Activated CD4-positive, CD25-positive, alpha-beta regulatory T cell treated with anti-CD3 and anti-CD28 coated beads, Interleukin-2, amount 50 U/mL, for 72 hours (primary cell): ENCODE measurements around the gene LRRC41.
A peak's percentile ranks its signal among the peaks of the same experiment; 100 is the strongest.
"Not testable (repeated sequence)": the region's sequence is repeated elsewhere in the genome, so short reads cannot be mapped to it uniquely, and the experiment has no call there.

ENCODE experiments used
- DNase-seq: peaks from one replicate; pipeline ENCODE4 v3.0.0; 2021

Gene LRRC41

GRCh38 chr1:46322191-46322590 is 18.8 kb upstream of the LRRC41 start:
- not testable (repeated sequence) for DNase-seq

- DNase-seq, result not testable (repeated sequence)
These were observed 16.8 kb upstream of the LRRC41 start for GRCh38 chr1:46319960-46320914.

DNA sequence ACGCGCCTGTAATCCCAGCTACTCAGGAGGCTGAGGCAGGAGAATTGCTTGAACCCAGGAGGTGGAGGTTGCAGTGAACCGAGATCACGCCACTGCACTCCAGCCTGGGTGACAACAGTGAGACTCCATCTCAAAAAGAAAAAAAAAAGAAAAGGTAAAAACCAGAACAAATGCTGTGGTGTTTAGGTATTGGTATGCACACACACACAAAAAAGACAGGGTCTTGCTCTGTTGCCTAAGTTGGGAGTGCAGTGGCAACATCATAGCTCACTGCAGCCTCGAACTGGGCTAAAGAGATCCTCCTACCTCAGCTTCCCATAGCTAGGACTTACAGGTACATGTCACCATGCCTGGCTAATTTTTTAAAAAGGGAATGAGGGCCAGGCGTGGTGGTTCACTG is 15.9 kb upstream of the LRRC41 start:
- DNase-seq, result not testable (repeated sequence)

DNA sequence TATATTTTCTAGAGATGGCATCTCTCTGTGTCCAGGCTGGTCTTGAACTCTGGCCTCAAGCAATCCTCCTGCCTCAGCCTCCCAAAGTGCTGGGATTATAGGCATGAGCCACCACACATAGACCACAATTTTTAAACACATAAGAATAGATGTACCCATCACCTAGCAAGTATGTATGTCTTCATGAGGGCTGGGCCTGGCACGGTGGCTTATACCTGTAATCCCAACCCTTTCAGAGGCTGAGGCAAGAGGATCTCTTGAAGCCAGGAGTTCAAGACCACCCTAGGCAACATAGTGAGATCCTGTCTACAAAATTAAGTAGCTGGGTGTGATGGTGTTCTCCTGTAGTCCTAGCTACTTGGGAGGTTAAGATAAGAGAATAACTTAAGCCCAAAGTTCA is 13.9 kb upstream of the LRRC41 start:
- DNase-seq, result no peak

DNA sequence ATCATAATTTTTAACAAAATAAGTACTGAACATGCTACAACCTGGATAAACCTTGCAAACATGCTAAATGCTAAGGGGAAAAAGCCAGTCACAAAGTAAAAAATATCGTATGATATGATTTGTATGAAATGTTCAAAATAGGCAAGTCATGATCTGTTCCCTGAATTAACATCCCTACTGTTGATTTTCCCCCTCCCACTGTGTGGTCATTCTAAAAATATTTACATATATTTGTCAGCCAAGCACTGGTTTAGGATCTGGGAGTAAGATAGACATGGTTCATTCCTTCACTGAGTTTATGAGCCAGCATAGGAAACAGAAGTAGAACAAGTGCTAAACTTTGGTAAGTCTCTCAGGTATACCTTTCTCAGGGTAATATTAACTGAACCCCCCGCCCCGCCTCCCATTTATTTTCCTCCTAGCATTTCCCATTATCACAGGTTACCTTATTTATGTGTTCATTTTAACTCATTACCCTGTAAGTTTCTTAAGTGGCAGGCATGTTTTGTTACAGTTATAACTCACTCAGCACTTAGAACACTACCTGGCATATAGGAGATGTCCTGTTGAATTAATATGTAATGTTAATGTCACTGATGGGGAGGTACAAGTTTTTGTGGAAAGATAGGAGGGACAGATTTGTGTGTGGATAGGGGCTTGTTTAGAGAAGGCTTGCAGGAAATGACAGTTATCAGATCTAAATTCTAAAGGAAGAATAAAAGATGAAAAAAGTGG is 12.4 kb upstream of the LRRC41 start:
- no peak for DNase-seq

- no peak for DNase-seq
These were observed 6.9 kb upstream of the LRRC41 start for GRCh38 chr1:46310321-46310720.

- no peak for DNase-seq
These were observed 6.2 kb upstream of the LRRC41 start for GRCh38 chr1:46309401-46310159.

DNA sequence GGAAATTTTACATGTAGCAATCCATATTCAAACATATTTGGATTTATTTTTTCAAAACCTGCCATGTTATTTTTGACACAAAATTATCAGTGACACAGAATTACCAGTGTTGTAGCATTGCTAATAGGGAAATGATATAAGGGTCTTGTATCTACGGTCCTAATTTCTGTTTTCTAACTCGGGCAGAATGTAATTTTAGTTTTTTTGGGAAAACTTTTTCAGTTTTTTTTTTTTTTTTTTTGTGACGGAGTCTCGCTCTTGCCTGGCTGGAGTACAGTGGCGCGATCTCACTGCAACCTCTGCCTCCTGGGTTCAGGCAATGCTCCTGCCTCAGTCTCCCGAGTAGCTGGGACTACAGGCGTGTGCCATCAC is 2.7 kb upstream of the LRRC41 start:
- DNase-seq, result no peak

- DNase-seq, result no peak
These were observed 483 bp upstream of the LRRC41 start for GRCh38 chr1:46303872-46304326.

DNA sequence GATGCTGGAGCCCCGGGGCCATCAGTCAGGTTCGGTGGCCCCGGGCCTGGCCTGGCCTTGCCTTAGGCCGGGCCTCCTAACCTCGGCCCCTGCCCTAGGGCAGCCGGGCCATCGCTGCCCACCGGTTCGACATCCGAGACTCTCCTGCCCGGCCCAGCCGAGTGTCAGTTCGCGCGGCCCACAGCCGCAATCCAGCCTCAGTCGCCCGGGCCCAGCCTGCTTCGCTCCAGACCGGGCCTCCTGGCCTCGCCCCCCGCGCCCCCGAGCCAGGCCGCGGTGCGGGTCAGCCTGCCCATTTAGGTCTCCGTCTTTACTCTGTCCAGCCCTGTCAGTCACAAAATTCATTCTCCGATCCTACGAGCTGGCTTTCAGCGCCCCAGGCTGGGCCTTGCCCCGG is 777 bp downstream of the LRRC41 start:
- DNase-seq, result no peak

DNA sequence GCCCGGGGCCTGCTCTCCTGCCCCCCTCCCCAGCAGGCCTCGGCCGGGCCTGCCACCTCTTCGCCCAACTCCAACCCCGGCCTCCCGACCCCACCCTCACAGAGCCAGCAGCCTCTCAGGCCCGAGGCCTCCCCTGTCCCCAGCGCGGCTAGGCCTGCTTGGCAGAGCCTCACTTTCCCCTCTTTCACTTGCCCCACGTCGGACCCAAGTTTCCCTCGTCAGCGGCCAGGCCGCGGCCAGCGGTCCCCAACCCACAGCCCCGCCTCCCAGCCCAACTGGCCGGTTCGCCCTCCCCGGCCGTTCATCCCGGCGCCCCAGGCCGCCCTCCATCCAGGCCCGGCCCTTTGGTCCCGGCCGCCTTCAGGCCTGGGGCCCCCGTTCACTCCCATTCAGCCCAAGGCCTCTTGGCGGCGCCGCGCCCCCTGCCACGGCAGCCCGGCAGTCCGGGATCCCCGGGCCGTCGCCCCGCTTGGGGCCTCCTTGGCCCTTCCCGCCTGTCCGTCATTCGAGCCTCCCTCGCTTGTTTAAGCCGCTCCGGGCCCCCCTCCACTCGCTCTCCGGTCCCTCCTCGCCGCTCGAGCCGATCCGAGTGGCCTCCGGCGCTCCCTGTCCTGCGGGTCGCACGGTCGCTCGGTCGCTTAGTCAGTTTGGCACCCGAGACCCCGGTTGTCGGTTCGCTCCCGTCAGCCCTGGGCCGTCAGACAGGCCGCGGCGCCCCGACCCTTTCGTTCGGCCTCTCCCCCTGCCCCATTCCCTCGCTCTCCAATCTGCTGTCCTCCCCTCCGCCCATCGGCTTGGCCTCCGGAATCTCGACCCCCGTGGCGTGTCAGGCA is 1.4 kb downstream of the LRRC41 start:
- DNase-seq, result peak; percentile 65

- DNase-seq, result no peak
These were observed 2.0 kb downstream of the LRRC41 start for GRCh38 chr1:46301406-46301807.

DNA sequence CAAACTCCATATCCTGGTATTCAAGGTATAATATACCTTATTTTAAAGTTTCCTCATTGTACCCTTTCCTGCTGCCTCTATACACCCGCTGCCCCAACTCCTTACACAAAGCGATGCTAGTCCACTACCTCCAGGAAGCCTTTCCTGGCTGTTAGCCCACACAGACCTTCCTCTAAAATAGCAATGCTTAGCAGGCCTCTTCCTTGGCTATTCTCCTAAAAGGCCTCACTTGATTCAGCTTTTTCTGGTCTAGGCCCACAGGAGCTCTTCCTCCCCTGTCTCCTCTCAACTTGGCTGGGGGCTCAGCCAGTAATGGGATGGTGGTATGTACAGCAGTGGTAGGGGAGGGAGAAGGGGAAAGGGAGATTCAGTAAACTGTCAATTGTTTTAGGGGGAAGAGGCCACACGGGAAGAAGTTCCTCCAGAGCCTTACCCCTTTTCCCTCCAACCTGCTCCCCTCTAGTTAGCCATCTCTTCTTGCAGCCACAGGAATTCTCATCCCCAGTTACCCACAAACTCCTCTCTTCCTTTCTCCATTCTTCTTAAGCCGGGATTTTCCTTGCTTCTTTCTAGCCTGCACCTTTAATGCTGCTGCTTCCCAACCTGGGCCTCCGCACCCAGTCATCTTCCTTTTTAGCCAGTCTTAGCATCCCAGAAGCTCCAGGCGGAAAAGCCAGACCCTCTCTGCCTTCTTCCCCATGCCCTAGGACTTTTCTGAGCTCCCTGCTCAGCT is 2.6 kb downstream of the LRRC41 start:
- DNase-seq, result no peak

GRCh38 chr1:46298387-46298786 is 5.0 kb downstream of the LRRC41 start:
- DNase-seq, result no peak

- DNase-seq, result no peak
These were observed 8.1 kb downstream of the LRRC41 start for GRCh38 chr1:46295306-46295705.

- DNase-seq, result no peak
These were observed 13.4 kb downstream of the LRRC41 start for GRCh38 chr1:46289976-46290375.

DNA sequence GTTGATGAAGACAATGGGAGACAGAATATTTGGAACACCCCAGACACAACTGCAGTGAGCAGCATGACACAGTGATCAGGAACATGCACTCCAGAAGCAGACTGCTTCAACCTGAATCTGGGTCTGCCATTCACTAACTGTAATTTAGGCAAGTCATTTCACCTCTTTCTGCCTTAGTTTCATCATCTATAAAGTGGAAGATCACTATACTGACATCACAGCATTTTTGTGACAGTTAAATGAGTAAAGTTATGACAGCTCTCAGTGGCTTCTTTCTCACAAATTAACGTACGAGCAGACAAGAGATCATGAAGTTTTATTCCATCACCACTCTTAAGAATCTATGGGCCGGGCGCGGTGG is 14.3 kb downstream of the LRRC41 start:
- DNase-seq, result no peak

DNA sequence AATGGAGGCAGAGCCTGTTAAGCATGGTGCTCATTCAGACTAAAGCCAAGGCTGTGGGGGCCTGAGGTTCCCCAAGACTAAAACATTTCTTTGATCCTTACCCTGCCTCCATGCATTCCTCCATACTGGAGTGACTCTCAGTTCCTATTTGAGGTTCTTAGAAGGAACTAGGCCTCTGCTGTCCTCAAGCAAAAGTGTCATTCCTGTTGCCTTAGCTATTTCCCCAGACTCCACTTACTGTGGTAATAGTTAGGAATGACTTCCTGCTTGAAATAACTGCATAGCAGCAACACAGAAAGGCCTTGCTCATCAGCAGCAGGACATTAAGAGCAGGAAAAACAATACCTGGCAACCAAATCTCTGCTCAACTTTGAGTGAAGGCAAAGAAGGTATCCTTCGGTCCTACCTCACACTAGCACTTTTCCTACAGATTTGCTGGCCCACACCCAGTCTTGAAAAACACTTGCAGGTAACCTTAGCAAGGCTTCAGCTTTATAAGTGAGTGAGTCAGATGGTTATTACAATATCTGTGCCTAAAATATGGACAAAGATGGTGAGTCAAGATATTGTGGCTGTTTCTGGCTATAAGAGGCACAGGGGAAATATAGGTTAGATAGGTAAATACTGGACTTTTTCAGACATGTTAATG is 14.8 kb downstream of the LRRC41 start:
- no peak for DNase-seq

DNA sequence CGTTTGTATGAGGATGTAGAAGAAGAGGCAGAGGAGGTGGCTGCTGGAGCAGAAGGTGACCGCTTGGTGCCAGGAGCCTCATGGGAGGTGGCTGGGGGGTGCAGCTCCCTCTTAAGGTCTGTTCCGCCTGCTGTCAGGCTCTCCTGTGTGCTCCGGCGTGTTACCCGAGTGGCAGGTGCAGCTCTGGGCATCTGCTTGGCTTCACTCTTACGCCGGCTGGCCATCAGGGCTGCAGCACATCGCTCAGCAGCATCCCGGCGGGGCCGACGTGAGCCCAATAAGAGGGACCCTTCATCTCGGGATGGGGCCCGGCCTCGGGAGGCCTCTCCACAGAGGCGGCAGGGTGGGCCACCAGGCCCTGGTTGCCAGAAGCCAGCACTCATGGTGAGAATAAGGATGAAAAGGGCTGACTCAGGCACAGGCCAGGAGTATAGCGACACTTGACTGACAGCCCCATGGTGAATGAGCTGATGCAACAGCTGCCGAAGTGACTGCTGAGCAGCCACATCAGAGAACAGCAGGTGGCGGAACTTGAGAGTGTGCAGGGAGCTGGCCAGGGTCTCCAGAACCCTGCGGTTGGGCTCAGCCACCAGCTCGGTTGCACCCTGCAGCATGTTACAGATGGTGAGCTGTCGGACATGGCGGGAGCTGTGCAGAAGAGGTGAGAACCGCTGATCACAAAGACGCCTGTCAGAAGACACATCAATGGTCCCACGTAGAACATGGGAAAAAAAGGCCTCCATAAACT is 17.5 kb downstream of the LRRC41 start:
- DNase-seq, result no peak
